GM12891 (cell line): Measurements from ENCODE around the gene TMA7B.

Experiments used
- DNase-seq: peaks from one replicate; pipeline ENCODE4 v3.0.0; 2011; ENCODE audit warnings: low spot score; ENCODE audit not compliant: insufficient read length
- FAIRE-seq: peaks from 2 replicates; lab custom pipeline; 2011; peaks lifted over from hg19 to GRCh38; lab: Jason Lieb, UNC
- PAX5 ChIP-seq: IDR thresholded peaks from 2 replicates; pipeline ENCODE4 v1.6.1; 2011; ENCODE audit warnings: low read length, moderate library complexity, mild to moderate bottlenecking; ENCODE audit not compliant: insufficient read depth, severe bottlenecking
- POLR2A ChIP-seq: IDR thresholded peaks from 2 replicates; pipeline ENCODE4 v1.6.1; 2011; ENCODE audit warnings: low read depth, low read length, control low read depth
- POLR2AphosphoS5 ChIP-seq: IDR thresholded peaks from 2 replicates; pipeline ENCODE4 v1.6.1; 2011; ENCODE audit warnings: low read depth, low read length, control low read depth
- POU2F2 ChIP-seq: IDR thresholded peaks from 2 replicates; pipeline ENCODE4 v1.6.1; 2011; ENCODE audit warnings: low read depth, mild to moderate bottlenecking, control low read depth, low read length, moderate library complexity
- SPI1 ChIP-seq: IDR thresholded peaks from 2 replicates; pipeline ENCODE4 v1.6.1; 2011; ENCODE audit warnings: low read depth, low read length, control low read depth
- TAF1 ChIP-seq: IDR thresholded peaks from 2 replicates; pipeline ENCODE4 v1.6.1; 2011; ENCODE audit warnings: low read depth, low read length, control low read depth

TMA7B gene

GRCh38 chr22:40008726-40009291, 48.6 kb downstream of the TMA7B start:
- no peak for FAIRE-seq
- TF ChIP-seq SPI1 (no peak), TAF1 (no peak), PAX5 (no peak), POLR2A (no peak), POLR2AphosphoS5 (no peak), POU2F2 (no peak)
- DNase-seq = no peak

GRCh38 chr22:40009292-40009774, 49.1 kb downstream of the TMA7B start:
- no peak for TF ChIP-seq SPI1
- TF ChIP-seq PAX5 = no peak
- TF ChIP-seq POLR2A = no peak
- TF ChIP-seq POU2F2 = no peak
- FAIRE-seq = no peak
- no peak for DNase-seq

- FAIRE-seq = no peak
- DNase-seq = no peak
Observed at GRCh38 chr22:40009951-40010671, 49.9 kb downstream of the TMA7B start.

GRCh38 chr22:40010746-40011145, 50.5 kb downstream of the TMA7B start:
- FAIRE-seq = no peak
- TF ChIP-seq POLR2AphosphoS5 (no peak), POU2F2 (no peak), POLR2A (no peak), TAF1 (no peak), SPI1 (no peak), PAX5 (no peak)

More at GRCh38 chr22:40009951-40010671, 49.9 kb downstream of the TMA7B start:
- TF ChIP-seq POLR2AphosphoS5 (no peak), SPI1 (no peak)

More at GRCh38 chr22:40010746-40011145, 50.5 kb downstream of the TMA7B start:
- DNase-seq = no peak
